Nephron (organoid): ENCODE data around the gene FAM89B.
A peak's percentile ranks its signal among the peaks of the same experiment; 100 is the strongest.

Experiments
- H3K27ac Mint-ChIP-seq, 3 experiments: 2 replicates each; pipeline ENCODE4 v1.8.0; 2020; ENCODE audit warnings: mixed read lengths in 3 of 3, mild to moderate bottlenecking in 2 of 3, moderate library complexity in 1 of 3
- H3K27me3 Mint-ChIP-seq: 2 replicates; pipeline ENCODE4 v1.8.0; 2021; ENCODE audit warnings: low read depth, mild to moderate bottlenecking, moderate library complexity, mixed read lengths
- H3K36me3 Mint-ChIP-seq: 2 replicates; pipeline ENCODE4 v1.8.0; 2020; ENCODE audit warnings: low read depth, mixed read lengths
- H3K4me1 Mint-ChIP-seq: 2 replicates; pipeline ENCODE4 v1.8.0; 2020; ENCODE audit warnings: mixed read lengths
- H3K4me3 Mint-ChIP-seq, 3 experiments: 2 replicates each; pipeline ENCODE4 v1.8.0; 2020; ENCODE audit warnings: mild to moderate bottlenecking in 3 of 3, mixed read lengths in 3 of 3, moderate library complexity in 2 of 3
- H3K9me3 Mint-ChIP-seq: 2 replicates; pipeline ENCODE4 v1.8.0; 2020; ENCODE audit warnings: mixed read lengths
- TF ChIP-seq, protein P1 (sequence below), 3 experiments: fragments of 200-600 bp; sonication (generic); IDR thresholded peaks; one replicate each; pipeline ENCODE4 v1.5.0; 2021; ENCODE audit warnings: antibody characterized with exemption in 3 of 3; ENCODE audit not compliant: unreplicated experiment in 3 of 3

The FAM89B gene

GRCh38 chr11:65599216-65599954 lies 27.0 kb downstream of the FAM89B start:
- Mint-ChIP-seq H3K4me3 (no peak overlapping the region), H3K27ac (no peak overlapping the region), H3K4me1 (peaks cover 12% of the 10 kb centered on the region), H3K27me3 (peaks cover 7% of the 10 kb centered on the region), H3K9me3 (no peaks in the 10 kb centered on the region), H3K36me3 (peaks cover 30% of the 10 kb centered on the region)
- TF ChIP-seq, protein P1, sequence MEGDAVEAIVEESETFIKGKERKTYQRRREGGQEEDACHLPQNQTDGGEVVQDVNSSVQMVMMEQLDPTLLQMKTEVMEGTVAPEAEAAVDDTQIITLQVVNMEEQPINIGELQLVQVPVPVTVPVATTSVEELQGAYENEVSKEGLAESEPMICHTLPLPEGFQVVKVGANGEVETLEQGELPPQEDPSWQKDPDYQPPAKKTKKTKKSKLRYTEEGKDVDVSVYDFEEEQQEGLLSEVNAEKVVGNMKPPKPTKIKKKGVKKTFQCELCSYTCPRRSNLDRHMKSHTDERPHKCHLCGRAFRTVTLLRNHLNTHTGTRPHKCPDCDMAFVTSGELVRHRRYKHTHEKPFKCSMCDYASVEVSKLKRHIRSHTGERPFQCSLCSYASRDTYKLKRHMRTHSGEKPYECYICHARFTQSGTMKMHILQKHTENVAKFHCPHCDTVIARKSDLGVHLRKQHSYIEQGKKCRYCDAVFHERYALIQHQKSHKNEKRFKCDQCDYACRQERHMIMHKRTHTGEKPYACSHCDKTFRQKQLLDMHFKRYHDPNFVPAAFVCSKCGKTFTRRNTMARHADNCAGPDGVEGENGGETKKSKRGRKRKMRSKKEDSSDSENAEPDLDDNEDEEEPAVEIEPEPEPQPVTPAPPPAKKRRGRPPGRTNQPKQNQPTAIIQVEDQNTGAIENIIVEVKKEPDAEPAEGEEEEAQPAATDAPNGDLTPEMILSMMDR (IDR thresholded peaks at IDR 0.05; ENCODE audit: unreplicated experiment in 3 of 3): no peak

GRCh38 chr11:65599955-65600246 lies 27.6 kb downstream of the FAM89B start:
- H3K27me3 Mint-ChIP-seq: peaks cover 5% of the 10 kb centered on the region
- peaks cover 13% of the 10 kb centered on the region for H3K4me1 Mint-ChIP-seq
- peaks cover 31% of the 10 kb centered on the region for H3K36me3 Mint-ChIP-seq
- no peak overlapping the region for H3K4me3 Mint-ChIP-seq
- TF ChIP-seq, protein P1 (IDR thresholded peaks at IDR 0.05; ENCODE audit: unreplicated experiment in 3 of 3): no peak
- no peak overlapping the region for H3K27ac Mint-ChIP-seq
- no peaks in the 10 kb centered on the region for H3K9me3 Mint-ChIP-seq

GRCh38 chr11:65604258-65604657 lies 31.9 kb downstream of the FAM89B start:
- Mint-ChIP-seq H3K4me3 (no peak overlapping the region), H3K4me1 (peaks cover 17% of the 10 kb centered on the region), H3K27me3 (no peaks in the 10 kb centered on the region), H3K36me3 (peaks cover 36% of the 10 kb centered on the region), H3K27ac (no peak overlapping the region), H3K9me3 (no peaks in the 10 kb centered on the region)
- TF ChIP-seq, protein P1 (IDR thresholded peaks at IDR 0.05; ENCODE audit: unreplicated experiment in 3 of 3): no peak

GRCh38 chr11:65606876-65607613 lies 34.7 kb downstream of the FAM89B start:
- Mint-ChIP-seq H3K4me3 (peak overlapping the region; percentile 53 to 60 (median 58)), H3K36me3 (peaks cover 41% of the 10 kb centered on the region), H3K27ac (peak overlapping the region in 1 of 3 experiments; percentile 19), H3K27me3 (no peaks in the 10 kb centered on the region), H3K4me1 (peaks cover 36% of the 10 kb centered on the region), H3K9me3 (no peaks in the 10 kb centered on the region)
- TF ChIP-seq, protein P1 (IDR thresholded peaks at IDR 0.05; ENCODE audit: unreplicated experiment in 3 of 3): no peak

- Mint-ChIP-seq H3K9me3 (no peaks in the 10 kb centered on the region), H3K27me3 (no peaks in the 10 kb centered on the region), H3K36me3 (peaks cover 42% of the 10 kb centered on the region), H3K4me1 (peaks cover 42% of the 10 kb centered on the region), H3K4me3 (peak overlapping the region; percentile 21 to 48 (median 41)), H3K27ac (no peak overlapping the region)
- TF ChIP-seq, protein P1 (IDR thresholded peaks at IDR 0.05; ENCODE audit: unreplicated experiment in 3 of 3): no peak
These were observed 35.5 kb downstream of the FAM89B start for GRCh38 chr11:65607614-65608426.
